NCI-H2196 (cell line): Measurements from ENCODE around the gene LRRC27.
"Not testable (repeated sequence)": the region's sequence is repeated elsewhere in the genome, so short reads cannot be mapped to it uniquely, and the experiment has no call there.

Experiments used
- DNase-seq: peaks from one replicate; lab custom pipeline; 2025; ENCODE audit not compliant: unreplicated experiment; lab: John Stamatoyannopoulos, UW

The LRRC27 gene

GRCh38 chr10:132372516-132373095, 40.6 kb downstream of the LRRC27 start:
- no peak for DNase-seq

GRCh38 chr10:132373241-132373955, 41.4 kb downstream of the LRRC27 start:
- DNase-seq: no peak

GRCh38 chr10:132374176-132374575, 42.2 kb downstream of the LRRC27 start:
- DNase-seq: no peak

GRCh38 chr10:132374612-132375011, 42.6 kb downstream of the LRRC27 start:
- no peak for DNase-seq

- no peak for DNase-seq
Measured at GRCh38 chr10:132375116-132375794, 43.3 kb downstream of the LRRC27 start.

- DNase-seq: no peak
Measured at GRCh38 chr10:132375795-132376297, 43.9 kb downstream of the LRRC27 start.

GRCh38 chr10:132376394-132376851, 44.4 kb downstream of the LRRC27 start:
- DNase-seq: no peak

- DNase-seq: no peak
Measured at GRCh38 chr10:132377326-132377725, 45.3 kb downstream of the LRRC27 start.

- not testable (repeated sequence) for DNase-seq
Measured at GRCh38 chr10:132379026-132379425, 47.0 kb downstream of the LRRC27 start.

GRCh38 chr10:132380986-132381385, 49.0 kb downstream of the LRRC27 start:
- DNase-seq: not testable (repeated sequence)

GRCh38 chr10:132381741-132382140, 49.7 kb downstream of the LRRC27 start:
- DNase-seq: no peak

GRCh38 chr10:132382231-132382922, 50.4 kb downstream of the LRRC27 start:
- no peak for DNase-seq

GRCh38 chr10:132383101-132383500, 51.1 kb downstream of the LRRC27 start:
- no peak for DNase-seq

- DNase-seq: no peak
Measured at GRCh38 chr10:132383751-132384196, 51.8 kb downstream of the LRRC27 start.

GRCh38 chr10:132384618-132385388, 52.8 kb downstream of the LRRC27 start:
- no peak for DNase-seq

- DNase-seq: no peak
Measured at GRCh38 chr10:132385389-132385667, 53.3 kb downstream of the LRRC27 start.

- DNase-seq: no peak
Measured at GRCh38 chr10:132385721-132386418, 53.9 kb downstream of the LRRC27 start.

- no peak for DNase-seq
Measured at GRCh38 chr10:132386419-132386831, 54.4 kb downstream of the LRRC27 start.

- not testable (repeated sequence) for DNase-seq
Measured at GRCh38 chr10:132386896-132387295, 54.9 kb downstream of the LRRC27 start.

- DNase-seq: peak; percentile 9
Measured at GRCh38 chr10:132387764-132388210, 55.8 kb downstream of the LRRC27 start.
